Activated CD8-positive, alpha-beta memory T cell treated with anti-CD3 and anti-CD28 coated beads for 24 hours (primary cell): ENCODE measurements around the gene PRRX1.

Source experiments
- DNase-seq: peaks from one replicate; pipeline ENCODE4 v3.0.0-alpha.2; 2020

PRRX1 gene

DNA sequence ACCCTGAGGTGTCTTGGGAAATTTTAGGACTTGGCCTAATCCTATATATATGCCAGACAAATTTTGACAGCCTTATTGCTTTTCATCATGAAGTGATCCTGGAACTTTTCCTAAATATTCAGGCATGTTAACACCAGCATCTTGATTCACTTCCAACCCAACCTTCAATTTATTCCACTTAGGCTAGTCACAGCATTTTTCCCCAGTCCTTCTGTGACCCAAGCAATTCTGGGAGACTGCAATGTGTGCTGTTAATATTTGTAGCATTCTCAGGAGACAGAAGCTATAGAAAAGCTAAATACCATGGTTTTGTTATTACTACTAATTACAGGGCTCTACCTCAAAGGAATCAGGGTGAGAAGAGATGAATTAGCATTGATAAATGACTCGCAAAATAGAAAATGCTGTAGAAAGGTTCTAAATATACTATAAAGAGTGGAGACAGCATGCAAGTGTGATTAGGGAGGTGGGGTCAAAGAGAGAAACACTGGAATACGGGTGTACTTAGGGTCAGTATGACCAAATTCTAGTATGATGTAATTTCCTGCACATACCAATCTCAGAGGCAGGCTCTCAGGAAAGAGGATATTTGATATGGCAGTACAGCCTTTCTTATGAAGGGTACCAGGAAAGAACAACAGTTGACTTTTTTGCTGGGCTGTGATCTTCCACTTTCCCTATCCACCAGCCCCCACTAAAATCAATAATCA is 29.1 kb downstream of the PRRX1 start:
- no peak for DNase-seq

DNA sequence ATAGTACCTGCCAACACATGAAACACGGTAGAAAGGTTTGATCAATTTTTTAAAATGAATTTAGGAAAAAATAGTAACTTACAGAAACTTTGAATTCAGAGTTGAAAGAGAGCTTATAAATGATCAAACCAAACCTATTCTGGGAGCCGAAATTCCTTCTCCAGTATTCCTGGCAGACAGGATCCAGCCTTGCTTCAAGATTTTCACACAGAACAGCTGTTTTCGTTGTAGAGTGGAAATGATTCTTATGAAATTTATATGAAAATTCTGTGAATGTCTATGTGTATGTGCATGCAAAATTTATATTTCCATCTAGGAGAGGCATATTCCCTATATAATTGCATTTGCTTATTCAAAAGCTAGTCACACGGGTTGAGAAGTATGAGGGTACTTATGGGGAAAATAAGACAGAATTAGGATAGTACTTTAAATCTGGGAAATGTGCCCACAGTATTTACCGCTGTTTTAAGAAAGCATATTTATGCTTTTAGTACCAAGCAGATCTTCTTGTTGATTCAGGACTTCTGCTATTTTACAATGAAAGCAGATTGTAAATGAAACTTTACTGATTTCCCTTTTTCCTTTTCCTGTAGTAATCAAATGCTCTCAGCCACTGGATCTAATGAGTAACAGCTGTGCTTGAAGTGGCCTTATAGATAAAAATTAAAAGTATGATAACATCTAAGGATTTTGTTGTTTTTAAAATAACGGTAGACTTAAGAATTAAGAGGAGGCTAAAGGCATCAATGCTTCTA is 30.4 kb downstream of the PRRX1 start:
- DNase-seq: no peak

DNA sequence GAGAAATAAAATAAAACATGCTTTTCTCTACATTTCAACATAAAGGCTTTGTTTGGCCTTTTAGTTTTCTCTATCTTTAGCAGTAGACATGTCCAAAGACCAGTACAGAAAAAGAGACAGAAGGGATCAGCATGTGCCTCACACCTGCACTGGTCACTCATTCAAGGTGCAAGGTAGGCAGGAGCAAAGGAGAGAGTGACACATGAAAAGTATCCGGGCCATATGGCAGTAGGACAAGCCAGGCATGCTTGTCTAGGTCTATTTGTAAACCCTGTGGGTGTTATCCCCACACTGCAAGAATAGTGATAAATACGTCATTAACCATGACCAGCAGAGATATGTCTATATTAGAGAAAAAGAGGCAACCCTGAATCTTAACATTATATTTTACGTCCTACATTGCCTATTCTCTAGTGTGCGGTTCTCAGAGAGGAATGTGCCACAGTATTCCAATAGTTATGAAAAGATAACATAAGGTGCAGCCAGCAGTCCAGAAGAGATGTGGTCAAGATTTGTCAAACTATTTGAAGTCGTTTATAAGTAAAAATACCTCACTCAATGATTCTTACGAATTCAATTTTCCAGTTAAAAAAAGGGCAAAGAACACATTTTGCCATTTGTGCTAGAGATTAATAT is 32.1 kb downstream of the PRRX1 start:
- DNase-seq: no peak

DNA sequence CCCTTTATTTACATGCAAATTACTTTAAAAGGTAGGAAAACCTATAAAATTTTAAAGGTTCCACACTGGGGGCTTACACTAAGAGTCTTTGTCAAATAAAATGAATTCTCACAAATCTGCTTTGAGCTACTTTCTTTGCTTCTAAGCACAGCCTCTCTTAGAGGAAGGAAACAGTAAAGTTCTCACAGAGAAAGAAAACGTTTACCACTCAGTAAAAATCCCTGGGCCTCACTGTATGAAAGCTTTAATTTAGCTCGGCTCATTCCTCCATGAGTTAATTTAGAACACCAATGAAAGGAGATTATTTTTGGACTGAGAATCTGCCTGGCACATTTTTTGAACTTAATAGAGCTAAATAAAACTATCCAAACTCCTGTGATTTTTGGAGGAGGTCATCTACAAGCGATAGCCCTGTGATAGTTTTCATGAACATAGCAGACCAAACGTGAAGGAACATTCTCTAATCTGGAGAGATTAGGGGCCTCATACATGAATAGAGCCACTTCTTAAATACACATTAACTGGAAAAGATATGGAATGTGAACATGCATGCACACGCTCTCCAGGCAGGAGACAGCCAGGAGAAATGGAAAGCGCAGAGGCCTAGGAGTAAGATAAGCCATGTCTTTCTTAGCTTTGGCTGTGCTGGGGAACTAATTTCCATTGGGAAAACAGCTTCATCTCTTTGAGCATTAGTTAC is 32.8 kb downstream of the PRRX1 start:
- no peak for DNase-seq

DNA sequence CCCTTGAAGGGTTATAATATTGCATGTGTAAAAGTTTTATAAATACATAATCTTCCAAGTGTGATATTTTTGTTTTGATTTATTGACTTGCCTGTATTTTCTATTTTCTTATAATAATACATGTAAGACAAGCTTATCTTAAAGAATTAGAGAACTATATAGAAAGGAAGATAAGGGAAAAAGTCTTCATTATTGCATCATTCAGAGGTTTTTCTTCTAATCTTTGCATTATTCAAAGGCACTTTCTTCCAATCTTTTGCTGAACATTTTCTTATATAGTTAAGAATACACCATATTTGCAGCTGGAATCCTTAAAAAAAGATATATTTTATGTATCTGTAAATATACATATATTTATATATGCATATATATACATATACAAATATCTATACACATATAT is 33.4 kb downstream of the PRRX1 start:
- DNase-seq: no peak

DNA sequence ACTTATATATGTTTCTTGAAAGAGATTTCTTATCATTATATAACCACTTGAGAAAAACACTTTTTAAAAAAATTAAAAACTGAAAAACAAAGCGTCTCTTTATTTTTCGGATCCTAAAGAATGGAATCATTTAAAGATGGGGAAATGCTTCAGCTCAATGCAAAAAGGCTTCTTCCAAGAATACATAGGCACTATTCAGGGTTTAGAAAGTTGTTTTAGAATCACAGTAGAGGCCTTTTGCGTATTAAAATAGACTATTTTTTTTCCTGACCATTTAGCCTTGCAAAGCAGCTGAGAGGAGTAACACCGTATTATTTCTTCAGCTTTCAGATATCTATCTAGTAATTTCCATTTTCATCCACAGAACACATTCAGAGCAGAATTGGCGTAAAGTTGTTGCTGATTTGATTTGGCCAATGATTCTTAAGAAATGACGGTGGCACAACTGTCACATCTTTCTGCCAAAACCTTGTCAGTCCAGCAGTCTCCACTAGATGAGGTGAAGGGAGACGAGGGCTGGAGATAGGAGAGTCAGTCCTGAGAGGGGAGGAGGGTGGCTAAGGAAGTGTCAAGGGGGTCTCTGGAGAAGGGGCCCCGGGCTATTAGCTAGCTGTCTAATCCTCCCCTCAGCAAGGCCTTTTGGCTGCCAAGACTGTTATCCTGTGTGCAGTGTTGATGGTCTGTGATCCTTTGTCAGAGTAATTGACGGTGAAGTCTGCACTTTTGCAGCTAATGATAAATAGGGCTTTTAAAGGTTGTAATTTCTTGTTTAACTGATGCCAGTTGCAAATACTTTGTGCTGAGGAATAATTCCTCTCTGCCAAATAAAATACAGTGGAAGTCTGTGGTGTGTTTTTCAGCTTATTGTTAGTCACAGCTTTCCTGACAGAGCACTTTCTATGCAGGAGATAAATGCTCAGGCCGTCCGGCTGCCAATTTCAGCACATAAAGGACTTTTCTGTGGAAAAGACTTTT is 34.7 kb downstream of the PRRX1 start:
- DNase-seq: no peak

DNA sequence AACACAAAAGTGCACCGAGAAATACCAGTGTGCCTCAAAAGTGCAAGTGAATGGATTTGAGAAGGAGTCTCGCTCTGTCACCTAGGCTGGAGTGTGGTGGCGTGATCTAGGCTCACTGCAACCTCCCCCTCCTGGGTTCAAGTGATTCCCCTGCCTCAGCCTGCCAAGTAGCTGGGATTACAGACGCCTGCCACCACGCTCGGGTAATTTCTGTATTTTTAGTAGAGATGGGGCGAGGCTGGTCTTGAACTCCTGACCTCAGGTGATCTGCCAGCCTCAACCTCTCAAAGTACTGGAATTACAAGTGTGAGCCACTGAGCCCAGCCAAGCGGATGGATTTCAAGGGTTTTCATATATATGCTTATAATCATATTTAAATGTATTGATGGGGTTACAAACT is 35.8 kb downstream of the PRRX1 start:
- DNase-seq: no peak

DNA sequence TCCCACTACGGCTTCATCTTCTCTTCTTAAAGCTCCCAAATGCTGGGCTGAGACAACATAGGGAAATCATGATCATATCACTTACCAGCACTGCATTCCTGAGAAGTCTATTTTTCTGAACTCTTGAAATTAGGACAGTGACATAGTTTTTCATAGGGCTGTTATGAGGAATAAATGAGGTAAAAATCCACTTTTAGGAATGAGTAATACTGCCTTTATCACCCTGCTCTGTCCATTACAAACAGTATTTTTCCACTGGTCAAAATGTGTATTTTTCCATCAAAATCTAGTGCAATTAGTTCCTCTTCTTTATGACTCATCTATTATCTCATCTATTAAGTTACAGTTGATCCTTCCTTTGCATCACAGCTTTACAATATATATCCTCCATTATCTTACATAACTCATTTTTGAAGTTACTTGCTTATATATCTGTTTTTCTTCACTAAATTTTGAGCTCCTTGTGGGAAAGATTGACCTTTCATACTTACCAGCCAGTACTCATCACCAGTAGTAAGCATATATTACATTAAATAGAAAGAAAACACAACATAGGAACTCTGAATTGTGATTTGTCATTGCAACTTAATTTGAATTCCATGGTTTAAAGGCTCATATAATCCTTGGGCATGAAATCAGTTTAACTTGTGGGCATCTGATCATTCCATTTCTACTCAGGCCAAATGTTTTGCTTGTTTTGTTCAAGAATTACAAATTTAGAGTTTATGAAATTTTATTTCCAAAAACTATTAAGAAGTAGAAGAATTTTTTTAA is 37.1 kb downstream of the PRRX1 start:
- DNase-seq: no peak

DNA sequence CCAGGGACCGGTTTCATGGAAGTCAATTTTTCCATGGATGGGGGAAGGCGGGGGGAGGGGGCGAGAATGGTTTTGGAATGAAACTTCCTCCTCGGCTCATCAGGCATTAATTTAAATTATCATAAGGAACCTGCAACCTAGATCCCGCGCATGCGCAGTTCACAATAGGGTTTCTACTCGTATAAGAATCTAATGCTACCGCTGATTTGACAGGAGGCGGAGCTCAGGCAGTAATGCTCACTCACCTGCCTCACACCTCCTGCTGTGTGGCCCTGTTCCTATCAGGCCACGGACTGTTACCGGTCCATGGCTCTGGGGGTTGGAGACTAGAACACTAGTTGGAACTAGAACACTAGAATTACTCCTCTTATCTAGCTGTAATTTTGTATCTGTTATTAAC is 38.0 kb downstream of the PRRX1 start:
- no peak for DNase-seq

DNA sequence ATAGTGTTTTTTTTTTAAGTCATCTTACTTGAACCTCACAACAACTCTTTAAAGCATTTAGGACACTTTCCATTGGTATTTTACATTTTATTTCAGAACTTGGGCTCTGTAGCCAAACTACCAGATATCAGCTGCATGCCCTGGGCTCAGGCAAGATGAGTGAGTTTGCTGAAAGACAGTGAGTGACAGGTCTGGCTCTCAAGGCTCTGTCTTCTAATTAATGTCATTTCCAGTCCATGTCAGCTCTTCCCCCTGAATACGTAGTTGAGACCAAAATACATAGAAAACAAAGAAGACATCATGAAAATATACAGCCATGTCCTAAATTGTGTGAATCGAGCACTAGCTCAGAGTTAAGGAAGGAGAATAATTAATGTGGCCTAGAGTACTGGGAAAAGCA is 39.7 kb downstream of the PRRX1 start:
- DNase-seq: no peak

DNA sequence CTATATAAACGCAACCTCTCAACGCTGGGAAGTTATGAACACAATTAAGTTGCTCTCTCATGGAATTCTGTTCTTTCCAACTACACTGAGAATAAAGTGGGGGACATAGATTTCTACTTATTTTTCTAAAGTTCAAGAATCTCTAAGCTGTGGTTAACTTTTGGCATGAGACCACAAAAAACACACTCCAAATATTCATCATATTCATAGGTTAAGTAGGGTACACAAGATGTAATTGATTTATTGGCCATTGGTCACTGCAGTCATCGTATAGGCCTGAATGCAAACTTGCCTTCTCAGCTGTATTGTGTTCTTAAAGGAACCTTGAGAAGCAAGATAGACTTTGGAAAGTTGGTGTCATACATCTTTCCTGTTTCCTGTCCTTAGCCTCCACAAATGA is 40.3 kb downstream of the PRRX1 start:
- DNase-seq: no peak

DNA sequence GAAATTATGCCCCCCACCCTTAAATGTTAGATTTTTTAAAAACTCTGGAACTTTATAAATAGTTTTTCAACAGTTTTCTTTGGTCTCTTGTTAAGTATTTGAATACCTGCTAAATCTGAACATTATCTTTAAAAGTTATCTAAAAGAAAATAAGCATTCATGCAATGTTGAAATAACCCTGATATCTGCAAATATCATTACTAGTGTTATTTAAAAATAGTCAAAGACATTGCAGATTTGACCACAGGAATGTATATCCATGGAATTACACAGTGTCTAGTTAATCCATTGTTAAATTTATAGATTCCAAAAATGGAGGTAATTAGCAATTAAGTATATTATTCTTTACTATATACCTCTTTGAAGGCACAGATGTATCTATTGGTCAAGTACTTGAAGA is 42.0 kb downstream of the PRRX1 start:
- no peak for DNase-seq

DNA sequence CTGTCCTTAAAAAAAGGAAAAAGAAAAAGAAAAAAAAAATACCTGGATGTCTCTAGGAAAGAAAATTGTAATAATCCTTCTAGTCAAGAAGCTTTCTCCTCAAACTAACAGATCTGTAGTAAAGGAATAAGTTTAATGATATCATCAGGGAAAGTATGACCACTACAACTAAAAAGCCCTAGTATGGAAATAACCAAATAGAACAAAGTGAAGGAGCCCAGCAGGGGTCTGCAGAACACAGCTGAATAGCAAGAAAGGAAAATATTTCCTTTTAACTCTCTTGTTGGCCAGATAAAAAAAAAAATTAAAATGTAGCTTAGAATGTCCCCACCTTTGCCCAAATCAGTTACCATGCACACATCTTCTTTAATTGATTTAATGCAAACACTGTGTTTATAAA is 43.2 kb downstream of the PRRX1 start:
- no peak for DNase-seq

DNA sequence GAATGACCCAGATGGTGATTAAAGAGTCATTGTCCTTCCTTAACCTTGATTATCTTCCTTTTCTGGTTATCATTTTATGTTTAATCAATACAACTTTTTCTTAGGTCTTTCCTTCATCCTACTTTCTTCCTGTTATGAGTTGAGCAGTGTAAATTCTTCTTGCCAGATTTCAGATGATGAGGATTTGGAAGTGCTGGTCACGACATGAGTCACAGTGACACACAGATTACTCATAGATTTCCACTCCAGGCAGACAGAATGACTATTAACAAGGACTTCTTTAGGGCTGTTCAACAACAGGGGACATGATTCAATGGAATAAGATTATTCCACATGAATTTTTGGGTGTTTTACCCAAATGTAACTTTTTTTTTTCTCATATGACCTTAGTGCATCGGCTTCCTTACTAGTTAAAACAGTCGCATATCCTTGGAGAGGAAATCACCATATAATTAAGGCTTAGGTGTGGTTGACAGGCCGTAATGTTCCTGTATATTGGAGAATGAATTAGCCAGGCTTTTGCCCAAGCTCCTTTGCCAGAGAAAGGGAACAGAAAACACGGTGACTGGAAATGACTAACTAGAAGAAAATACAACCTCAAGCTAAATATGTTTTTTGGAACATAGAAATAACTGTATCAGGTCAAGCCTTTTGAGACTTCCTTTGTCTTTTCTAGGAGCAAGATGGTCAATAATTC is 44.2 kb downstream of the PRRX1 start:
- no peak for DNase-seq

DNA sequence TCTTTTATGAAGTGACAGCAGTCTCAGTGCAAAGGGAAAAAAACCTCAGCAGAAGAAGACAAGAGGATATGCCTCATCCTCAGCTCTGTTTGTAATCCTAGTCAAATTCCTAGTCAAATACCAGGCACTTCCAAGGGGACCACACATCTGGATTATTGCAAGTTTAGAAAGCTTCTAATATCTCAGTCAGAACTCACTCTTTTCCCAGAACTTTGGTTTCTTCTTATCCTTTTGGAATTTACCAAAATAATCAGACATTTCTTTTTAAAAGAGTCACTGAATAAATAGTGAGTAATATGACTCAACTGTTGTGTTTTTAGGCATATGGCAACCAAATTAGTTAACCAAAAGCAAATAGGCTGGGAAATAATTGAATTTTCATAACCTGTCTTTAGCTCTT is 47.8 kb downstream of the PRRX1 start:
- no peak for DNase-seq

DNA sequence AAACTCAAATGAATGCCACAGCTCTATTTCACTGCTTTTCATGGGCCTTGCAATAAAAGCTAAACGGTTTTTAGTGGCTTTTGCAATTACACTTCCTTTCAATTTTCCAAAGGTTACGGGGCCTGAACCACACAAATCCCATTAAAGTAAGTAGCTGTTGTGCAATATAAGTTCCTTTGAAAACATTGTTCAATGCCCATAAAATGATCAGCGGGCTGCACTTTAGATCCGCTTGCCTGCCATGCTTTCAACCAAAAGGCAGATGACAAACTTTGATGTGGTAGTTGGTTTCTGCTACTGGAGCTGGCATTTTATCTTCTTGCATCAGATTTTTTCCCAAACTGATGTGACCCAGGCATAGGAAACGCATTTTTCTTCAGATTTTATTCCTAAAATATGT is 50.2 kb downstream of the PRRX1 start:
- DNase-seq: no peak

DNA sequence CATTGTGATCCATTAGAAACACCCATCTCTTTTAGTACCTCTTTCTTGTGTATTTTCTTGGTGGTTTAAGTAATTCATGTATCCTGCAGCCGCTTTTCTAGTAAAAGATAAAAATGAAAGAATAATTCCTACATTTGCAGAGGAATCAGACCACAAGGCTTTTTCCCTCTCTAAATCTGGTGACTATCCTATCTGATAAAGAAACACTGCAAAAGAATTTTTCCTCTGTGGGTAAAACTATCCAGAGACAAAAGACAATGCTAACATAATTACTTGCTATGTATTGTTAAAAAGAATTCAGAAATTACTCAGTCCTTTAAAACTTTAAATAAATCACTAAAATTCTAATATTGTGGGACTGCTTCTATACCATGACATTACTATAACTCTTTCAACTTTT is 51.0 kb downstream of the PRRX1 start:
- no peak for DNase-seq

DNA sequence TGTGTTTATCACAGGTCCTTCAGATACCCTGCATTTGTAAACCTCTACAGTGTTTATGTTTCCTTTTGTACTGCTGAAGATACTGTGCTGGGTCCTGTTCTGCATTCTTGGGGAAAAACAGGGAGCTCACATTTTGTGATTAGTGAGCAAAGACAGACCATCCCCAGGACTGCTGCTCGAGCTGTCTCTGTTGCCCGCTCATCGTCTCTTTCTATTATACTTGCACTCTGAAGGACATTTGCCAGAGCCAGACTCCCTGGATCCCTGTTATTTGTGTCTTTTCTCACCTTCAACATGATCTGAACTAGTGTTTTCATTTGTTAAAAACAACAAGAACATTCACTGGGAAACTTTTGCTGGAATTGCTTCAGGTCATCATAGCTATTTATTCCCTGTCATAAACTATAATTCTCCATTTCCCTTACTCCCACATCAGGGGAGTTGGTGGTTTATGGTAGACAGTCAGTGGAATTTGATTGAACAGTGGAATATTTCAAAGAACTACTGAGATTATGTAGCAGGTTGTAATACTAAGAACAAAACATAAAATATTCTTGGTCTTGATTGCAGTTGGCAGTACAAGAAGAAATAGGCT is 53.0 kb downstream of the PRRX1 start:
- no peak for DNase-seq

DNA sequence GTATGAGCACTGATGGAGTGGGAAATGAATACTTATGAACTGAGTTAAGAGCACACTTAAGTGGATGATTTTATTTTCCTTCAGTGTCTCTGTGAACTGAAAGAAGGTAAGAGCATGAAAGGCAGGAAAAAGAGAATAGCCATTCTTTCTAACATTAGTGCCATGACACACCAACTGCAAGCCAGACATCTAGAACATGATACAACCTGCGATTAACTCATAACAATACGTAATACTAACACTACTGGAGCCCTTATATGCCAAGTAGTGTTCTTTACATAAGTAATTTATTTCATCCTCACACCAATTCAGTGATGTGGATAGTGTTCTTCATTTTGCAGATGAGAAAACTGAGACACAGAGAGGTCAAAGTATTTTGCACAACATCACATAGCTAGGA is 56.7 kb downstream of the PRRX1 start:
- no peak for DNase-seq

DNA sequence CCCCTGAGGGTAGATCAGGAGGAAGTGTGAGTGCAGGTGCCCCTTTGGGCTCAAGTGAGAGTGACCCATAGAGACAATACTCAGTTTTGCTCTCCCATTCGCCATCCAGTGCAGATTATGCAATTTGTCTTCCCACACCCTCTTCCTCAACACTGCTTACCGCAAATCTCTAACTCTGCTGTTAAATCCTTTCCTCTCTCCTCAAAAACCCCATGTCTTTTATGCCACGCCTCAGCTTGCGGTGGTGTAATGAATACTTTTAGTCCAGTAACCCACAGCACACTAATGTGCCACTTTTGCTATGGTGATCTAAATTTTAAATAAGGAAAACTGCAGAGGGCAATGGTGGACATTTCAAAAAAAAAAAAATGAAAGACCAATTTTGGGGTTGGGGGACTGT is 57.7 kb downstream of the PRRX1 start:
- DNase-seq: no peak

DNA sequence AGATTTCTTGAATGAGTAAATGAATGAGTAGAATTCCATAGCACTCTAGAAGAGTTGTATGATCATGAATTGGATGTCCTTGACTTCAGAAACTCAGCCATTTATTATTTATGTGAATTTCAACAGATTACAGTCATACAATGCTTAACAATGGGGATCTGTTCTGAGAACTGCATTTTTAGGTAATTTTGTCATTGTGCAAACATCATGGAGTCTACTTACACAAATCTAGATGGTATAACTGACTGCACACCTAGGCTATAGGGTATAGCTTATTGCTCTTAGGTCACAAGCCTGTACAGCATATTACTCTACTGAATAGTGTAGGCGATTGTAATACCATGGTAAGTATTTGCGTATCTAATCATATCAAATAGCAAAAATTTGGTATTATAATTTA is 59.6 kb downstream of the PRRX1 start:
- DNase-seq: no peak
